DMS 273 treated with DMSO at 0.1 percent for 48 hours (cell line): ENCODE data around the gene ARSB.
"Not testable (repeated sequence)": the region's sequence is repeated elsewhere in the genome, so short reads cannot be mapped to it uniquely, and the experiment has no call there.

Experiments used
- DNase-seq: peaks from one replicate; lab custom pipeline; 2025; lab: John Stamatoyannopoulos, UW

The ARSB gene

GRCh38 chr5:78953092-78953800 is 31.9 kb downstream of the ARSB start:
- DNase-seq: no peak

- DNase-seq: no peak
These were observed 54.4 kb downstream of the ARSB start for GRCh38 chr5:78930721-78931120.

DNA sequence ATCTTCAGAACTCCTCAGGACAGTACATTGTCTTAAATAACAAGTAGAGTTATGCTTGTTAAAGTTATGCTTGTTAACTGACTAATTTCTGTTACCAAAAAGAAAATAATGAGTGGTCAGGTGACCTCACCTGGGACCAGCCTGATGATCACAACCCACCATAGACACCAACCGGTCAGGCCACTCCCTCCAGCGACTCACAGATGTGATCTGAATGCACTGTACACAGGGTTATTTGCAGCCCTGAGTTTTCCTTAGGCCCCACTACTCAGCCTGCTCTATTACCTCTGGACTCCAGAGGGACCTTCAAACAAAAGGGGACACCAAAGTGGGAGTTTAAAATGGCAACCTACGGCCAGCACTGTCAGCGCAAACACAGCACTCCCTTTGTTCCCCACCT is 55.3 kb downstream of the ARSB start:
- no peak for DNase-seq

DNA sequence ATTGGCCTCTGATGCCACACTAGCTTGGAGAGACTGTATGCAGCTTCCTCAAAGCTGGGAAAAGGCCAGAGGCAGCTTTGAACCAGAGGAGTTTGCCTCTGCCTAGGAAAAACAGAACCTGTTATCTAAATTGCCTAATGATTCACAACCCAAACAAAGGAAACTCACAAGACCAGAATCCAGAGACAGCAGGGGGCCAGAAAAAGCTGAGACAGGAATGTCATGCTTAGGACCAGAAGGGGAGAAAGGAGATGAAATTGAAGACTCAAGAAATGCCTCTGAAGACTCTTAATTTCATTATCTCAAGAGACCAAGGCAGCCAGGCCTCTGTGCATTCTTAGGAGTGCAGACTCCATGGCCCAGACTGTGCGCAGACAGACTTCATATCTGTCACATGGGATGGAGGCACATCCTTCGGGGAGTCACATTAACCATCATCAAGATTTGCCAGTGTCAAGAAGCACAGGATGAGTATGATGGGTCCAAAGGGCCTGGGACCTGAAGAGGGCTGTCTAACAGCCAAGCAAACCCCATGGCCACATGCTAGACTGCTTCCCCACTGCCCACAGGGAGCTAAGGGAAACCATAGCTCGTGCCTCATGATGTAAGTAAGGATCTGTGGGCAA is 57.3 kb downstream of the ARSB start:
- no peak for DNase-seq

- no peak for DNase-seq
These were observed 58.9 kb downstream of the ARSB start for GRCh38 chr5:78926252-78926651.

DNA sequence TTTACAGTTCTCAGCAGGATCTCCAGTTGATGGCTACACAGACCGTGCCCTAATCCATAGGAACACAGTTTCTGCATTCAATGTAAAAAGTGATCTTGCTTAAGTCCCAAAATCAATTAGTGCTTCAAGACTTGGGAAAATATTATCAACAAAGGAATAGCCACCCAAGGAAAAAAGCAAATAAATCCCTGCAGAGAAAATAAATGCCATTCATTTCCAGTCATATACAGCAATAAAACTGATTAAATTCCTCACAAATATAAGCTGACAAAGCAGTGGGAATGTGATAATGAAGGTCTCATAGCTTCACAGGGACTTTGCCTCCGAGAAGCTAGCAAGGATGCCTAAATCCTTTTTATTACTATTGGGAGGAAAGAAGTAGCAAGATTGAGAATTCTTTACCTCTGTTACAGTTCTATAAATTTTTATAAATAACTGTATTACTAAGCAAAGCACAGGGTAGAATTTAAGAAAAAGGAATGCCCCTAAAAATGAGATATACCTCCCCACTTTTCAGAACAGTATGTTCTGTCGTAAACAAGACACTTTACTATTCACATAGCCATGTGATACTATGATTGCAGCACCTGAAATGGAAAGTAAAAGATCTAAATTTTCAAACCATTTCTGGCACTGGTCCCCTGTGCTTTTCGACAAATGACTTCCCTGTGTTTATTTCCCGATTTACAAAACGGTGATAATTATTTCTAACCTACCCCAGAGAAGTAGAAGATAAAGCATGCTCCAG is 59.8 kb downstream of the ARSB start:
- no peak for DNase-seq

- no peak for DNase-seq
These were observed 61.5 kb downstream of the ARSB start for GRCh38 chr5:78923622-78923970.

- no peak for DNase-seq
These were observed 62.1 kb downstream of the ARSB start for GRCh38 chr5:78922879-78923621.

GRCh38 chr5:78920604-78921003 is 64.5 kb downstream of the ARSB start:
- DNase-seq: no peak

GRCh38 chr5:78919796-78920195 is 65.3 kb downstream of the ARSB start:
- DNase-seq: no peak

DNA sequence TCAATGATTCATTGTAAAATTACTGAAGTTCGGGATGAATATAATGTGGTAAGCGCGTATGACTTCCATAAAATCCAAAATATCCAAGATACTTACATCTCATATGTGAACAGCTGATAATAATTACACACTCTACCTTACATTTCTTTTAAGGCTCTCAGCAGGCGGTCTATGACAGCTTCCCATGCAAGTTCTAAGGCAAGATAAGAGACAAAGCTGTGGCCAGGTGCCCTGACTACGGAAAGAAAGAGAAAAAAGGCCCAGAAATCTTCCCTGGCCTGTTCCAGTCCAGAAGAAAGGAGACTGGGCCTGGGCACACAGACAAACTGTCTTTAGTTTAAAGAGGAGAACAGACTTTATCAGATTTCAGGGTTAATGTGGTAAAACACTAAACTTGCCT is 69.1 kb downstream of the ARSB start:
- DNase-seq: no peak

DNA sequence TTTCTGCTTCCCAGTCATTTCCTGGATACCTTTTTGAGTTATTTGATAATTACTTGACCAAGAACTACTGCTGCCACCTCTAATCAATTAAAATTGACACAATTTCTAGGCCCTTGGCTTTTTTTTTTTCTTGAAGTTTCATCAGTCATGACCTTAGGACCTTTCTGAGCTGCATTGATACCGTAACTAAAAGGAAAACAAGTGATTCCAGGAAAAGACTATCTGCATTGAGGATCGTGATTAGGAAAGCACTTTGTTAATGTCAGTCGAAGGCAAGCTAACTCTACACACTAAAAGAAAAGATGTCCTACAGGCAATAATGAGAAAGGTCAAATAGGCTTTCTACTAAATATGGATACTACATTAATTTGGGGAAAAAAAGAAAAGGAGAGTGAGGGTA is 69.9 kb downstream of the ARSB start:
- no peak for DNase-seq

GRCh38 chr5:78912811-78913210 is 72.3 kb downstream of the ARSB start:
- no peak for DNase-seq

GRCh38 chr5:78912085-78912771 is 72.9 kb downstream of the ARSB start:
- peak; percentile 78 for DNase-seq

DNA sequence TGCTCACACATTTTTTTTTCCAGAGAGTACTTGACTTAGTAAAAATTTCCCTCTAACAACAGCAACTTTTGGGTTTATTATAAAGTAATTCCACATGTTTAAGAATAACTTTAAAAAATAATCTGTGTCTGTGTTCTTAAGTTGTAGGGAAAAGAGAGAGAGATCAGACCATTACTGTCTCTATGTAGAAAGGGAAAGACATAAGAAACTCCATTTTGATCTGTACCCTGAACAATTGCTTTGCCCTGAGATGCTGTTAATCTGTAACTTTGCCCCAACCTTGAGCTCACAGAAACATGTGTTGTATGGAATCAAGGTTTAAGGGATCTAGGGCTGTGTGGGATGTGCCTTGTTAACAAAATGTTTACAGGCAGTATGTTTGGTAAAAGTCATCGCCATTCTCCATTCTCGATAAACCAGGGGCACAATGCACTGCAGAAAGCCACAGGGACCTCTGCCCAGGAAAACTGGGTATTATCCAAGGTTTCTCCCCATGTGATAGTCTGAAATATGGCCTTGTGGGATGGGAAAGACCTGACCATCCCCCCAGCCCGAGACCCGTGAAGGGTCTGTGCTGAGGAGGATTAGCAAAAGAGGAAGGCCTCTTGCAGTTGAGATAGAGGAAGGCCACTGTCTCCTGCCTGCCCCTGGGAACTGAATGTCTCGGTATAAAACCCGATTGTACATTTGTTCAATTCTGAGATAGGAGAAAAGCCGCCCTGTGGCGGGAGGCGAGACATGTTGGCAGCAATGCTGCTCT is 75.7 kb downstream of the ARSB start:
- DNase-seq: not testable (repeated sequence)

DNA sequence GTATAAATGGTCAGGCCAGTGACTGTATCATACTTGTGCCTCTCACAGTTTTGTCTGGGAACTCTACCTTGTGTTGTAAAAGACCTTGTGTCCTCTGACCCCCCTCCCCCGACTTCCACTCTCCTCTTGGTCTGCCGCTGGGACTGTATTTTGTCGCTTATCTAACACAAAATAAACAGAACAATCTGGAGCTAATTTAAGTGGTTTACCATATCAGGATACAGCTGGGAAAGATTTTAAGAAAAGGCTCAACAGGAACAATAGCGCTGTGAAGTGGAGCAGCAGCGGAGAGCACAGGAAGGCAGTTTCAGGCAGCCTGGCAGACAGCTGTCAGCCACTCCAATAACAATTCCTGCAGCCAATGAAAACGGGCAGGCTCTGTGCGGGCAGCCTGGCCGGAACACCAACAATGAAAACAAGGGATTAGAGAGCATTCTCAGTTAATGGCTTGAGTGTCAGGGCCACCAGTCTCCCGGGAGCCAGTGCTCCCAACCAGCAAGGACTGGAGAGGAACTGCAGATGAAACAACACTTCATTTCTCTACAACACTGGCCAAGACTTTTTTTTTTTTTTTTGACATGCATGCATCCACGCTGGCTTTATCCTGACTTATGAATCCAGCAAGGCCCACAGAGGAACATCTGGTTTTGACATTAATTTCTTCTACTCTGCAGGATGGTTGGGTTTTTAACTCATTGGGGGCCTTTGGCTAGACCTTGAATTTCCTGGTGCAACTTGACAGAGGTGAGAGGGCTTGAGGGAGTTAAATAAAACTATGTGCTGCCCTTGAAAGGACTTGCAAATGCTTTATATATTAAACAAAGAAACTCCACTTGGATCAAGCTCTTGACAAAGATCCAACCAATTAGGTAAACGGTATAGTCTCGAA is 76.7 kb downstream of the ARSB start:
- DNase-seq: peak; percentile 97

- DNase-seq: peak; percentile 84
These were observed 77.7 kb downstream of the ARSB start for GRCh38 chr5:78907255-78907891.

- DNase-seq: no peak
These were observed 79.8 kb downstream of the ARSB start for GRCh38 chr5:78905084-78905938.

DNA sequence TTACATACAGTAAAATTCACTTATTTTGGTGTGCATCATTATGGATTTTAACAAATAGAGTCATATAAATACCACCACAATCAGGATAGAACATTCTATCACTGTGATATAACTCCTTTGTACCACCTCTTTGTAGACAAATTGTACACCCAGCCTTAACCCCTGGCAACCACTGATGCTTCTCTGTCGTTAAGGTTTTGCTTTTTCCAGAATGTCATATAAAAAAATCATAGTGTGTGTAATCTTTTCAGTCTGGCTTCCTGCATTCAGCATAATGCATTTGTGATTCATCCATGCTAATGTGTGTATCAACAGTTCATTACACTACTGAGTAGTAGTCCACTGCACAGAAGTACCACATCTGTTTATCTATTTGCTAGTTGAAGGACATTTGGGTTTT is 81.2 kb downstream of the ARSB start:
- no peak for DNase-seq
